ENCODE measurements around the gene TRIM52.

DNA sequence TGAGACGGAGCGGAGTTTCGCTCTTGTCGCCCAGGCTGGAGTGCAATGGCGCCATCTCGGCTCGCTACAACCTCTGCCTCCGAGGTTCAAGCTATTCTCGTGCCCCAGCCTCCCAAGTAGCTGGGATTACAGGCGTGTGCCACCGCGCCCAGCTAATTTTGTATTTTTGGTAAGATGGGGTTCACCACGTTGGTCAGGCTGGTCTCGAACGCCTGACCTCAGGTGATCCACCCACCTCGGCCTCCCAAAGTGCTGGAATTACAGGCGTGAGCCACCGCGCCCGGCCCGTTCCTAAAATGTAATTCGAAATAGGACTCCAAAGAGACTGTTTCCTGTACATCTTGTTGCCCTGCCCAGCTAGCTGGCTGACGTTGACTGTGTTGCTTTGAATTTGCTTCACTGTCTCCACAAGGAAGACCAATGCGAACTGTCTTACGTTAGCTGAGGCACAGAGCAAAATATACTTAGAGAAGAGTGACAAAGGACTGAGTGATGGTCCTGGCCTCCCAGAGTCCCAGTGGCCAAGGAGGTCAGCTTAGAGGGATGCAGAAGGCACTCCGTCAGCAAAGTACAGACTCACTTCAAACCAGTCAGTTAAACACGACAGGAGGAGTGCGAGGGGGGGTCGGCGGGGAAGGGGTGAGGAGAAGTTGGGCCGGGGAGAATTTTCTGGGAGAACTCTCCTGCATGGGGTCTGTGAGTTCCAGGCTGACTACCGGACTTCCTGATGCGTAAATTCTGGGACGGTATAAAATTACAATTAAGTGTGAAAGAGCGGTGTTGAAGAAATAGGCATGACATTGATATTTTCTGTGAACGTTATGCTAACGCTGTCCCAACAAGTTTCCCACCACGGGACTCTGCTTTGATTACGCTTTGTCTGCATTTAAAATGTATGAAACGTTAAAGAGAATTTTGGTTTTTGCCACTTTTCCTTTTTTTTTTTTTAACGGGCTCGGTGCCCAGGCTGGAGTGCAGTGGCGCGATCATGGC is 44.6 kb downstream of the TRIM52 start:
- TF ChIP-seq TARDBP (IDR thresholded peaks at IDR 0.05) (no peak), ELF4 (IDR thresholded peaks at IDR 0.05) (no peak)
